Endothelial cell of umbilical vein (primary cell): ENCODE data around the gene CACNA2D3.

Experiments
- EZH2 ChIP-seq: IDR thresholded peaks from 2 replicates; pipeline ENCODE4 v1.6.1; 2012; ENCODE audit warnings: borderline replicate concordance, low read depth, mild to moderate bottlenecking, moderate library complexity, low read length, inconsistent platforms; ENCODE audit not compliant: severe bottlenecking
- POLR2A ChIP-seq: IDR thresholded peaks from 2 replicates; pipeline ENCODE4 v1.6.1; 2012; ENCODE audit warnings: low read depth, mild to moderate bottlenecking, control low read depth, low read length
- POLR2AphosphoS5 ChIP-seq: IDR thresholded peaks from 2 replicates; pipeline ENCODE4 v1.6.1; 2012; ENCODE audit warnings: low read depth, mild to moderate bottlenecking, control low read depth, low read length, moderate library complexity; ENCODE audit not compliant: insufficient read depth
- TF ChIP-seq, protein P1 (sequence below), 2 donors: IDR thresholded peaks; 1 replicate in 1 of 2; 2 replicates in 1 of 2; pipeline ENCODE4 v1.5.1; 2011; ENCODE audit warnings: low read length in 2 of 2, mild to moderate bottlenecking in 2 of 2, moderate library complexity in 2 of 2, control low read depth in 1 of 2, inconsistent platforms in 1 of 2, low read depth in 1 of 2; ENCODE audit not compliant: insufficient read depth in 1 of 2; ENCODE audit errors: extremely low read depth in 1 of 2

- TF ChIP-seq, protein P1, sequence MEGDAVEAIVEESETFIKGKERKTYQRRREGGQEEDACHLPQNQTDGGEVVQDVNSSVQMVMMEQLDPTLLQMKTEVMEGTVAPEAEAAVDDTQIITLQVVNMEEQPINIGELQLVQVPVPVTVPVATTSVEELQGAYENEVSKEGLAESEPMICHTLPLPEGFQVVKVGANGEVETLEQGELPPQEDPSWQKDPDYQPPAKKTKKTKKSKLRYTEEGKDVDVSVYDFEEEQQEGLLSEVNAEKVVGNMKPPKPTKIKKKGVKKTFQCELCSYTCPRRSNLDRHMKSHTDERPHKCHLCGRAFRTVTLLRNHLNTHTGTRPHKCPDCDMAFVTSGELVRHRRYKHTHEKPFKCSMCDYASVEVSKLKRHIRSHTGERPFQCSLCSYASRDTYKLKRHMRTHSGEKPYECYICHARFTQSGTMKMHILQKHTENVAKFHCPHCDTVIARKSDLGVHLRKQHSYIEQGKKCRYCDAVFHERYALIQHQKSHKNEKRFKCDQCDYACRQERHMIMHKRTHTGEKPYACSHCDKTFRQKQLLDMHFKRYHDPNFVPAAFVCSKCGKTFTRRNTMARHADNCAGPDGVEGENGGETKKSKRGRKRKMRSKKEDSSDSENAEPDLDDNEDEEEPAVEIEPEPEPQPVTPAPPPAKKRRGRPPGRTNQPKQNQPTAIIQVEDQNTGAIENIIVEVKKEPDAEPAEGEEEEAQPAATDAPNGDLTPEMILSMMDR (IDR thresholded peaks at IDR 0.05; ENCODE audit: extremely low read depth in 1 of 2, insufficient read depth in 1 of 2, low read depth in 1 of 2, low read length in 2 of 2): no peak
- TF ChIP-seq EZH2 (no peak), POLR2A (no peak), POLR2AphosphoS5 (no peak)
Measured at GRCh38 chr3:54847361-54847760, 725.0 kb downstream of the CACNA2D3 start.
